Heart left ventricle (tissue), 16 donors: ENCODE data around the gene NXN. TPM values are rescaled to one million over a fixed set of nuclear protein-coding genes. Genes with fewer than 3 reads are reported as not detected.
A peak's percentile ranks its signal among the peaks of the same experiment; 100 is the strongest.

ENCODE experiments used
- ATAC-seq, 4 donors: fragments of 200-7000 bp; cut with Tn5 transposase; one replicate each; pipeline ENCODE4 v1.9.1; 2020 to 2022; ENCODE audit warnings: moderate library complexity in 4 of 4, mild to moderate bottlenecking in 3 of 4, moderate number of reproducible peaks in 1 of 4
- DNase-seq, 5 donors: peaks; one replicate each; pipeline ENCODE4 v3.0.0-alpha.2; 2020
- H3K27ac ChIP-seq, 12 donors: fragments of 200-600 bp; sonication (generic) in 4 of 12; one replicate each; pipeline versions ENCODE4 v1.5.0 to v1.8.0; 2016 to 2022; ENCODE audit warnings: mild to moderate bottlenecking in 2 of 12
- H3K27me3 ChIP-seq, 9 donors: fragments of 200-600 bp; sonication (generic) in 2 of 9; one replicate each; pipeline versions ENCODE4 v1.5.1 to v1.8.0; 2016 to 2022; ENCODE audit warnings: mild to moderate bottlenecking in 3 of 9
- H3K36me3 ChIP-seq, 9 donors: fragments of 200-600 bp; sonication (generic) in 2 of 9; one replicate each; pipeline versions ENCODE4 v1.5.0 to v1.8.0; 2018 to 2022; ENCODE audit warnings: mild to moderate bottlenecking in 2 of 9
- H3K4me1 ChIP-seq, 12 donors: fragments of 200-600 bp; sonication (generic) in 4 of 12; one replicate each; pipeline versions ENCODE4 v1.5.0 to v1.8.0; 2016 to 2022; ENCODE audit warnings: mild to moderate bottlenecking in 3 of 12
- H3K4me3 ChIP-seq, 12 donors: fragments of 200-600 bp; sonication (generic) in 4 of 12; one replicate each; pipeline versions ENCODE4 v1.5.0 to v1.8.0; 2017 to 2022; ENCODE audit warnings: mild to moderate bottlenecking in 9 of 12, moderate library complexity in 4 of 12
- H3K9me3 ChIP-seq, 12 donors: fragments of 200-600 bp; sonication (generic) in 4 of 12; one replicate each; pipeline versions ENCODE4 v1.5.0 to v1.8.0; 2016 to 2022; ENCODE audit warnings: mild to moderate bottlenecking in 1 of 12
- CTCF ChIP-seq, 12 donors: fragments of 200-600 bp; sonication (generic) in 4 of 12; IDR thresholded peaks; one replicate each; pipeline versions ENCODE4 v1.5.0 to v1.8.0; 2018 to 2022; ENCODE audit warnings: antibody characterized with exemption in 12 of 12, mild to moderate bottlenecking in 5 of 12
- POLR2A ChIP-seq, 2 donors: fragments of 450-650 bp; IDR thresholded peaks; one replicate each; pipeline ENCODE4 v1.6.1; 2017; ENCODE audit warnings: antibody characterized with exemption in 2 of 2, mild to moderate bottlenecking in 2 of 2, moderate library complexity in 2 of 2
- WGBS, 4 donors: extraction: QIAGEN DNeasy Blood & Tissue Kit in 2 of 4; methylation state at CpG; one replicate each; pipeline versions ENCODE4 v1.1.5 to v1.1.7; 2013 to 2018; 5-methylcytosine and 5-hydroxymethylcytosine counted together
- intact Hi-C, 10 donors: fragments of 100-400 bp; cut with DNase I; formaldehyde crosslinking; loops; one replicate each; pipeline versions ENCODE4 v1.11.1 to v1.14.2; 2022
- polyA plus RNA-seq, 2 donors: library from polyadenylated mRNA; stranded (reverse); fragments of 200-250 nt; gene quantifications; one replicate each; pipeline ENCODE4 v1.2.3, GENCODE V29; 2013
- total RNA-seq, 9 donors: library from RNA; depleted of rRNA in 2 of 9; stranded (reverse); fragments of >200 nt in 2 of 9; fragmentation: NEBNext Ultra II Directional in 3 of 9; extraction: Animal tissue kit (Norgen Biotek cat#: 25700) in 3 of 9; gene quantifications; one replicate each; pipeline versions ENCODE4 v1.1.0 to v1.2.4, GENCODE V29; 2016 to 2023
- donor health status: ischemic (EF 13 %, LVEDD 7.1; RV severe dilation, severe dysfunction).
- donor health status: healthy with polysubstance abuse.
- donor health status: DM: no; HTN: yes; CAD: no.
- donor health status: DM: no; HTN: no; CAD: no.
- donor health status: ischemic (EF 25% LVEDD 6.9; RV normal size, moderate dysfunction).
- donor health status: ischemic (EF 25% LVEDD 5.7; RV mildly dilated, moderate dysfunction).
- donor health status: healthy.
- donor health status: DM: yes; HTN: yes; CAD: no.
- donor health status: ischemic (EF 35%, LVEDD 5.7; RV mildly dilated, moderate dysfunction).
- donor health status: nonischemic (EF 11% LVEDD 7.7; RV severe dilation, severe dysfunction).
- donor health status: DM: yes; HTN: yes; CAD: no.
- donor health status: PGD.
- donor health status: ischemic (EF 29% LVEDD 5.4; RV normal size, mild dysfunction).
- donor health status: nonischemic (EF 23%, LVEDD 6.1; RV moderate dilation, normal function).

Gene NXN
- total and polyA plus RNA-seq, 11 donors: 8.6 to 20.3 (median 14.1) TPM

DNA sequence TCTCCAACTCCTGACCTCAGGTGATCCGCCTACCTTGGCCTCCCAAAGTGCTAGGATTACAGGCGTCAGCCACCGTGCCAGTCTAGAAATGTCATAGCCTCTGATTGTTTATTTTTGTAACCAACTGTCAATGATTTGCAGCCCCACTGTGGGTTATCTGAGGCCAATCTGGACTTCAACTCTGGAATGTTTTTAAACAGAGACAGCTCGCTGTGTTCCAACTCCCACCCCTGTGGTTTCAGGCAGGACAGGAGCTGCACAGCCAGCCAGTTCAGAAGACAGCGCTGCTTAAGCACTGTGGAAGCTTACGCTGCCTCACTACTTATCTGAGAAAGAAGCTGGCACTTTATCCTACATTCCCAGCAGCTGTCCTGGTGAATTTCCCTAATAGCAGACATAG lies 177.9 kb downstream of the NXN start:
- peaks cover 0 to 10% (median 0%) of the 10 kb centered on the region in 12 donors for H3K4me1 ChIP-seq
- DNase-seq (no peak), ATAC-seq (no peak)
- 87 to 93% (median 89%) methylated on average over 5 to 6 of the region's 6 CpGs for whole genome bisulfite sequencing, 4 donors
- no peaks in the 10 kb centered on the region for H3K9me3 ChIP-seq
- peaks cover 0 to 16% (median 4%) of the 10 kb centered on the region in 9 donors for H3K36me3 ChIP-seq
- H3K27me3 ChIP-seq: no peaks in the 10 kb centered on the region
- no peak overlapping the region for H3K4me3 ChIP-seq
- no peak for TF ChIP-seq POLR2A (IDR thresholded peaks at IDR 0.05)
- TF ChIP-seq CTCF (IDR thresholded peaks at IDR 0.05): no peak
- no peak overlapping the region for H3K27ac ChIP-seq
- intact Hi-C loops: no loop called here

DNA sequence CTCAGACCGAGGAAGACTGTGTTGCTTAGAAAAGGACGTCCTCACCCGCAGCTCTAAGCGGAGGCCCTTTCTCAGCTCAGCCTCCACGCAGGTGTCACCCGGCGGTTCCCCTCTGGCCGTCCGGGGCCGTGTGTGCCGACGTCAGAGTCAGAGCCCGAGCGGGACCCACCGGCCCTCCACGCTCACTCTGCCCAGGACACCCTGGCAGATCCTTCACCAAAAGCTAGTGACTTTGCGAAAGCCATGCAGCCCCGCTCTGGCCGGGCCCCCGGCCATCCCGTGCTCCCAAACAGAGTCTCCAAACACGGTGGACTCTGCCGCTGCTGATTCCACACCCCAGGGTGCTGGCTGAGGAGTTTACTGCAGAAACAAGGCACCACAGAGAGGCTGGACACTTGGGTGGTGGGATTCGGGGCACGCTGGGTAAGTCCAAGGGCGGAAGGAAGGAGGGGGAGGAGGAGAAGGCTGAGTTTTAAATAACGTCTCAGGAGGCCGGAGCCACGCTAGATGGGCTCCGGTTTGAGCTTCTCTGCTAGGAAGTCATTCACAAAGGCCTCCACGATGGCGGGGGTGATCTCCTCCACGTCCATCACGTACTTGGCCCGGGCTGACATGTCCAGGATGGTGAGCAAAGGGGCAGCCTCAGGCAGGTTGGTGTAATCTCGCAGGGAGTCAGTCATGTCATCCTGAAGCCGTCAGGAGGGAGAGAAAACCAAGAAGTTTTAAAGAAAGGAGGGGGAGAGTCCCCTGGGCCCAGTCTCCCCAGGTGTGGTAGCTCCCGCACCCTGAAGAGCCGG lies 178.9 kb downstream of the NXN start:
- intact Hi-C loops: no loop called here
- Histone ChIP-seq H3K27ac (no peak overlapping the region), H3K36me3 (peaks cover 0 to 16% (median 4%) of the 10 kb centered on the region in 9 donors)

GRCh38 chr17:799261-799660 lies 180.3 kb downstream of the NXN start:
- Histone ChIP-seq H3K36me3 (peaks cover 0 to 16% (median 4%) of the 10 kb centered on the region in 9 donors), H3K9me3 (no peaks in the 10 kb centered on the region), H3K4me1 (peaks cover 0 to 28% (median 10%) of the 10 kb centered on the region in 12 donors), H3K27me3 (no peaks in the 10 kb centered on the region), H3K27ac (no peak overlapping the region), H3K4me3 (no peak overlapping the region)
- 89 to 92% (median 91%) methylated on average over 10 to 11 of the region's 11 CpGs for WGBS, 4 donors
- intact Hi-C loops: loop anchor here in 7 of 10 donors (5.0 to 10.0 kb wide), 4 partner anchors 46 to 258 kb away; no protein-coding TSS in a partner anchor
- DNase-seq (peak in 1 of 5 donors; percentile 18), ATAC-seq (no peak)
- TF ChIP-seq CTCF (IDR thresholded peaks at IDR 0.05) (no peak), POLR2A (IDR thresholded peaks at IDR 0.05) (no peak)

More for the DNA sequence above, 178.9 kb downstream of the NXN start:
- DNase-seq (peak in 1 of 5 donors; percentile 20), ATAC-seq (no peak)
- Histone ChIP-seq H3K27me3 (no peaks in the 10 kb centered on the region), H3K4me1 (peaks cover 0 to 16% (median 0%) of the 10 kb centered on the region in 12 donors), H3K4me3 (no peak overlapping the region), H3K9me3 (no peaks in the 10 kb centered on the region)
- WGBS, 4 donors: 90 to 93% (median 93%) methylated on average over 31 to 39 of the region's 39 CpGs
- TF ChIP-seq CTCF (IDR thresholded peaks at IDR 0.05): no peak
- no peak for TF ChIP-seq POLR2A (IDR thresholded peaks at IDR 0.05)

GRCh38 chr17:798246-798645 lies 181.3 kb downstream of the NXN start:
- no peaks in the 10 kb centered on the region for H3K9me3 ChIP-seq
- H3K27me3 ChIP-seq: no peaks in the 10 kb centered on the region
- no peak for DNase-seq
- peak overlapping the region in 1 of 12 donors; percentile 38 for H3K27ac ChIP-seq
- H3K4me3 ChIP-seq: no peak overlapping the region
- intact Hi-C loops: loop anchor here in 7 of 10 donors (5.0 to 10.0 kb wide), 4 partner anchors 47 to 259 kb away; no protein-coding TSS in a partner anchor
- TF ChIP-seq CTCF (IDR thresholded peaks at IDR 0.05): no peak
- no peak for TF ChIP-seq POLR2A (IDR thresholded peaks at IDR 0.05)
- 86 to 94% (median 89%) methylated on average over 11 of the region's 11 CpGs for WGBS, 4 donors
- H3K36me3 ChIP-seq: peaks cover 0 to 10% (median 4%) of the 10 kb centered on the region in 9 donors
- no peak for ATAC-seq
- peaks cover 0 to 30% (median 10%) of the 10 kb centered on the region in 12 donors for H3K4me1 ChIP-seq
